Measurements from ENCODE around the gene RNF151.

RNF151 gene

DNA sequence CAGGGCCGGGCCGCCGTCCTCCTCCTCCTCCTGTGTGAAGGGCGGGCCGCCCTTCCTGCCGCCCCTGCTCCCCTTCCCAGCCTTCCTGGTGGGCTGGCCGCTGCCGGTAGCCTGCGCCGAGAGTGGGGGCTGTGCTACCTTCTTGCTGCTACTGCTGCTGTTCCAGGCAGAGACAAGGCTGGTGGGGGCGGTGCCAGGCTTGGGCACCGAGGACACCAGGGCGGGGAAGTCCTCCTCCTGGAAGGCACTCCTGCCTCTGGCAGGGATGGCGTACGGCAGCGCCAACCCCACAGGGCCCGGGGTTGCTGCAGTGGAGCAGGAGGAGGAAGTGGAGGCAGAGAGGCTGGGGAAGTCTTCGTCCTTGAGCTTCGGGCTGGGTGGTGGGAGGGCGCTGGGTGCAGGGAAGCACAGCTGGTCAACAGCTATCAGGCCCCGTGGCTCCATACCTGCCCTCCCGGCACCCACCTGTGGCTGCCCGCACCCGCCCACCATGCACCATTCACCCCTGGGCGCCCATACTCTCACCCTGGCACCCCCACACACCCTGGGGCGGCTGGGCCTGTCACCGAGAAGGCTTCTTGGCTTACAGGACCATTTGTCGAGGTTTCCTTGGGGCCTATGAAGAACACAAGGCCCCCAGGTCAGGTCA lies 33.3 kb downstream of the RNF151 start:
- no peaks in the 10 kb centered on the region for H3K27me3 Mint-ChIP-seq
- H3K4me1 Mint-ChIP-seq (ENCODE audit: low read depth), result peaks cover 7% of the 10 kb centered on the region
- H3K9me3 Mint-ChIP-seq (ENCODE audit: low read depth), result no peaks in the 10 kb centered on the region
- peaks cover 4% of the 10 kb centered on the region for H3K36me3 Mint-ChIP-seq
- H3K27ac Mint-ChIP-seq, result no peak overlapping the region
- H3K4me3 Mint-ChIP-seq, result no peak overlapping the region

DNA sequence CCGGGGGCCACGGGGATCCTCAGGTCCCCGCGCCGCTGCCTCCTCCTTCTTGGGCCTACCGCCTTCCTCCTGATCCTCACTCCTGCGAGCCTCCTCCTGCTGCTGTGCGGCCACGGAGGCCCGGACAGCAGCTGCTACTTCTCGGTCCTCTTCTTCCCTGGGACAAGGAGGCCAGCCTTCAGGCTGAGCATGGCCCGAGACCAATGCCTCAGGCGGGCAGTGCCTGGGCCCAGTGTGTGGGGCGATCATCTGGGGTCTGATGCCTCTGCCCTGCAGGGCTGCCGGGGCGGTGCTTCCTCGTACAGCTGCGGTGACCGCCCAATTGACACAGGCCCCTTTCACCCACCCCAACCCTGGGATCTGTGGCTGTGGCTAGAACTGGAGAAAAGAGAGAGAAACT lies 34.4 kb downstream of the RNF151 start:
- no peaks in the 10 kb centered on the region for H3K27me3 Mint-ChIP-seq

DNA sequence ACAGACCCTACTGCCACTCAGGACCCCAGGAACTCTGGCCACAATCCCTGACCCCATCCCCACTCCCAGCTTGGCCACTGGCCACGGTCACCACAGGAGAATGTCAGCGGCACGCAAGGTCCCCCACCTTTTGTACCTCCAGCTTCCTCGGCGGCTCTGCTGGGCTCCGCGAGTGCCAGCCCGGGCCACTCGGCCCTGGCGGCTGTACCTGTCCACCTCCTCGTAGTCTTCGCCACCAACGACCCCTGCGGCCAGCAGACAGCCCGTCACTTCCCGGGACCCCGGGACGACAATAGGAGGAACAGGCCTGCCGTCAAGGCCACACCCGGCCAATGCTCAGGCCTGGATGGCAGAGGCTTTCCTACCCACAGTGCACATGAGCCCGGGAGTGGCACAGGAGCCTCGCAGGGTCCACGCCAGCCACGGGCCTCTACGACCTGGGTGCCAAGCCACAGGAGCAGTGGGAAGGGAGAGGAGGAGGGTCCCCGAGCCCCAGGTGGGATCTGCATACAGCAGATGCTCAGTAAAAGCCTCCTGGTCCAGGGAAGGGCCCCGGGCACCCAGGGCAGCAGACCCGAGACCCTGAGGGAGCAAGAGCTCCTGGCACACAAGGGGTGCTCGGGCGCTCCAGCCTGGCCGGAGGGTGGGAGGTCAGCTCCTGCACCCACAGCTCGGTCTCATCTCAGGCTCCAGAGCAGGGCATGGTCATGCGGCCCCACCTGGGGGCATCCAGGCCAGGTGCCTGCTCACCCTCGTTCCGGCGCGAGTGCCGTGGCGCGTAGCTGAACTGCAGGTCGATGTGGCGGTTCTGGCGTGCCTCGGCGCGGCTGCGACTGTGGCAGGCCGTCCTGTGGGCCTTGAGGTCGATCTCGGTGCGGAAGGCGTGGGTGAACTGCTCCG lies 35.0 kb downstream of the RNF151 start:
- Mint-ChIP-seq H3K9me3 (ENCODE audit: low read depth) (no peaks in the 10 kb centered on the region), H3K27me3 (no peaks in the 10 kb centered on the region), H3K36me3 (peaks cover 4% of the 10 kb centered on the region), H3K27ac (no peak overlapping the region), H3K4me1 (ENCODE audit: low read depth) (peaks cover 16% of the 10 kb centered on the region), H3K4me3 (no peak overlapping the region)

More for the DNA sequence above, 34.4 kb downstream of the RNF151 start:
- Mint-ChIP-seq H3K4me3 (no peak overlapping the region), H3K9me3 (ENCODE audit: low read depth) (no peaks in the 10 kb centered on the region), H3K4me1 (ENCODE audit: low read depth) (peaks cover 13% of the 10 kb centered on the region), H3K27ac (no peak overlapping the region), H3K36me3 (peaks cover 4% of the 10 kb centered on the region)

DNA sequence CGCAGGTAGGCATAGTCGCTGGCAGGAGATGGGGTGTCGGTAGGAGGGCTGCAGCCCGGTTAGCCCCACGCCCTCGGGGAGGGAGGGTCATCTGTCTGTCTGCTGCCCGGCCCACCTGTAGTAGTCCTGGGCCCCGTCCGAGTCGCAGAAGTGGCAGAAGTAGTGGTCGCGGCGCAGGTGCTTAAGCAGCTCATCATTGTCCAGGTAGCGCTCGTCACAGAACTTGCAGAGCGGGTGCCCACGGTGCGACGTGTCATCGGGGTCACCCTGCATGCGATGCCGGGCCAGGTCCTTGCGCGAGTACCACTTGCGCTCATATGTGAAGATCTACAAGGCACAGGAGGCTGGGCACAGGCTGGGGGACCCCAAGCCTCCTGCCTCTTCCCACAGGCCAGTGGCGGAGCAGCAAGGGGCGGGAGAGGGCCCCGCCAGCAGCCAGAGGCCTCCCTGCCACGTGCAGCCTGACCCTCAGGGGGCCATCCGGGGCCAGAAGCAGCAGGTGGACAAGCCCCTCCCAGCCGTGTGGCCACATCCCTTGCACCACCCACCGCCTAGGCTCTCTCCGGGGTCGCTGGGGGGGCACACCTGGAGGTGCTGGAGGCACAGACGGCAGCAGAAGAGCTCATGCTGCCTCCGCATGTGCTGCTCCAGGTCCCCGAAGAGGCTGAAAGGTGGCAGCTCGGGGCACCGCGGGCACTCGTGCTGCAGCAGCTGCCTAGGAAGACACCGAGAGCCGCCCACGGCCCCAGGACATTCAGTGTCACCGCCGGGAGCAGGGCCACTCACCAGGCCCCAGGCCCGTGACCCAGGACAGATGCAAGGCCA lies 36.0 kb downstream of the RNF151 start:
- Mint-ChIP-seq H3K9me3 (ENCODE audit: low read depth) (no peaks in the 10 kb centered on the region), H3K27ac (no peak overlapping the region), H3K27me3 (no peaks in the 10 kb centered on the region), H3K4me3 (no peak overlapping the region), H3K4me1 (ENCODE audit: low read depth) (peaks cover 22% of the 10 kb centered on the region), H3K36me3 (peaks cover 2% of the 10 kb centered on the region)

DNA sequence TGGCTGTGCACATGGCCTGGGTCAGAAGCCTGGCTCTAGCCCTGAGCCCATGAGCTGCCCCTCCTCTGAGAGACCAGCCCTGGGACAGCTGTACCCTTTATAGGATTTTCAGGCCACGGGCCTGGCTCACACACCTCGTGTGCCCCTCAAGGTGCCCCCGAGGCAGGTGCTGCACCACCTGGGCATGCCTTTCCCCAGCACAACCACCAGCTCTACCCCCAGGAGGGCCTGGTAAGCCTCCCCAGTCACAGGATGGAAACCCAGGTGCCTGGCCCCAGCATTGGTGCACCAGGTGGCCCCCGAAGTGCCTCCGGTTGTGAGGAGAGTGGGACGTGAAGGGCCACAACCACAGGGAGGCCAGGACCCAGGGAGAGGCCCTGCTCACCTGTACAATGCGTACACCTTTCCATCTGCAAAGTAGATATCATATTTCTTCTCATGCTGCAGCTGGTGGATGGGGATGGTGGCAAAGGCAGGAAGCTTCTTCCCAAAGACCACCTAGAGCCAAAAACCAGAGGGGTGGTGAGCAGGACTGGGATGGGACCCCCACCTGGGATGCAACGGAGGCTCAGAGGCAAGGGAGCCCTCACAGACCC lies 36.7 kb downstream of the RNF151 start:
- Mint-ChIP-seq H3K4me3 (no peak overlapping the region), H3K27ac (no peak overlapping the region), H3K4me1 (ENCODE audit: low read depth) (peaks cover 28% of the 10 kb centered on the region), H3K36me3 (peaks cover 3% of the 10 kb centered on the region), H3K27me3 (no peaks in the 10 kb centered on the region), H3K9me3 (ENCODE audit: low read depth) (no peaks in the 10 kb centered on the region)

DNA sequence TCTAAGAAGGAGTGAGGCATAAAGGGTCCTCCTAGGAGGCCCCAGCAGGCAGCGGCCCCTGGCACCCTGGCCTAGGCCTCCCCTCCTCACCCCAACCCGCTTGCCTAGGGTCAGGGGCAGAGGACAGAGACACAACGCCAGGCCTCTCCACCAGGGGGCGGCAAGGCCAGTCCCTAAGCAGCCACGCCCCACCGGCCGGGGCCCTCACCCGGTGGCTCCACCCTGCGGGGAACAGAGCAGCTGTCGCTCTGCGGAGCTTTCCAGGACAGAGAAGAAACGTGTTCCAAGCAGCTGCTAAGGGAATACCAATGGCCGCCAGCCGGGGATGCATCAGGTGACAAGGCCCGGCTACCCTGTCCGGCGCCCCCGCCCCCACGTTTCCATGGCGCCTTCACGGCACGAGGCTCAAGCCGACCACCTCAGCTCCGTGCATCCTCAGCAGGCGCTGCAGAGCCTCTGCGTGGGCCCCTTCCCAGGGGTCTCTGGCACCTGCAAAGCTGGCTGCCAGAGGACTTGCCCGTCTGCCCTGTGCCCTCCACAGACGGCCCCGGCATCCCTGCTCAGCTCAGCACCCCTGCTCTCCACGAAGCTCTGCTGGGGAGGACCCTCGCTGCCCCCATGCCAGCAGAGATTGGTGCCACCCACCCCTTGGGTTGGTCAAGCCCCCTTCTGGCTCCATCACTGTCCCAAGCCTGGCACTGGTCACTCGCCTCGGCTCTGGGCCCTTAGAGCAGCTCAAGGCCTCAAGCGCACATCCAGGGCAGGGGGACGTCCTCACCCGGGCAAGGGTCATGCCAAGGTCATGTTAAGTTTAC lies 37.4 kb downstream of the RNF151 start:
- Mint-ChIP-seq H3K27ac (no peak overlapping the region), H3K36me3 (peaks cover 5% of the 10 kb centered on the region), H3K9me3 (ENCODE audit: low read depth) (no peaks in the 10 kb centered on the region), H3K4me1 (ENCODE audit: low read depth) (peaks cover 35% of the 10 kb centered on the region), H3K4me3 (no peak overlapping the region), H3K27me3 (no peaks in the 10 kb centered on the region)

DNA sequence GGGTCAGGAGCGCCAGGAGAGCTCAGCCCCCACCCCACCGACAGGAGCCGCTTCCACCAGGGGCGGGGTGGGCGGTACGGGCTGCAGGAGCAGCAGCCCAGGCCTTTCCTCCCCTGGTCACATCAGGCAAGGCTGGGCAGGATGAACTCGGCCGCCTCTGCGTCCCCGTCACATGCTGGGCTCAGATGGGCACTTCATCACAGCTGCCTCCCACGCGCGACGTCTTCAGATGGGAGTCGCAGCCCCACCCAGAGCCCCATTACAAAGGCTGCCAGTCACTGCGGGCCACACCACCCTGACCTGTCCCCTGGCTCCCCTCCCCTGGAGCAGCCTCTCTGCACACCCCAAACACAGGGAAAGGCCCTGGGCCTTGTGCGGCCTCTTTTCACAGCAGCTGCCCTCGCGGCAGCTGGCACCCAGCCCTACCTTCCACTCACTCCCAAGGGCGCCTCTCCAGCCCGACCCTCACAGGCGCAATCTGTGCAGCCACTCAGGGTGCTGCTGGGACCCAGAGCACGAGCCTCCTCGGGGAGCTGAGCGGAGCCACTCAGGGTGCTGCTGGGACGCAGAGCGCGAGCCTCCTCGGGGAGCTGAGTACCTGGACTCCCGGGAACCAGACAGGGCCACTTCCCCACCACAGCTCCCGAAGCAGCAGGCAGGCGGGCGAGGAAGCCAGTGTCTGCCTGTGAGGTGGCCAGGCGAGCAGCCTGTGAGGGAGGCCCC lies 38.3 kb downstream of the RNF151 start:
- H3K4me1 Mint-ChIP-seq (ENCODE audit: low read depth), result peaks cover 35% of the 10 kb centered on the region
- H3K9me3 Mint-ChIP-seq (ENCODE audit: low read depth), result no peaks in the 10 kb centered on the region
- no peaks in the 10 kb centered on the region for H3K27me3 Mint-ChIP-seq
- no peak overlapping the region for H3K27ac Mint-ChIP-seq
- H3K36me3 Mint-ChIP-seq, result peaks cover 5% of the 10 kb centered on the region
- no peak overlapping the region for H3K4me3 Mint-ChIP-seq

DNA sequence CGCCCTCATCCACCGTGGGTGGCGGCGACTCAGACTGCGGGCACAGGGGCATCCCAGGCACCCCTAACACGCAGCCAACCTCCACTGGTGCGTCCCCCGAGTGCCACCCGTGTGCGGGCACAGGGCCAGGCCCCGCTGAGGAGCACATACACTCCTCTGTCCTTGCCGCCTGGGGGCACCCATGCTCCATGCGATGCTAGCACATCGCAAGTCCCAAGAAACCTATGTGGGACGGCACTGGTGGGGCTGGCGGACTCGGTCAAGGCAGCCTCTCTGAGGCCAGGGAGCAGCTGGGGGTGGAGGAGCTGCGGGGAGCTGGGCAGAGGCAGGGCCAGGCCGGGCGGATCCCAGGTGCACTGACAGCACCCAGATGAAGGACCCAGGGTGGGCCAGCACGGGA lies 39.0 kb downstream of the RNF151 start:
- H3K4me1 Mint-ChIP-seq (ENCODE audit: low read depth), result peaks cover 40% of the 10 kb centered on the region
- no peak overlapping the region for H3K27ac Mint-ChIP-seq
- no peaks in the 10 kb centered on the region for H3K27me3 Mint-ChIP-seq
- no peaks in the 10 kb centered on the region for H3K9me3 Mint-ChIP-seq (ENCODE audit: low read depth)
- peak overlapping the region; percentile 63 for H3K4me3 Mint-ChIP-seq
- peaks cover 5% of the 10 kb centered on the region for H3K36me3 Mint-ChIP-seq

DNA sequence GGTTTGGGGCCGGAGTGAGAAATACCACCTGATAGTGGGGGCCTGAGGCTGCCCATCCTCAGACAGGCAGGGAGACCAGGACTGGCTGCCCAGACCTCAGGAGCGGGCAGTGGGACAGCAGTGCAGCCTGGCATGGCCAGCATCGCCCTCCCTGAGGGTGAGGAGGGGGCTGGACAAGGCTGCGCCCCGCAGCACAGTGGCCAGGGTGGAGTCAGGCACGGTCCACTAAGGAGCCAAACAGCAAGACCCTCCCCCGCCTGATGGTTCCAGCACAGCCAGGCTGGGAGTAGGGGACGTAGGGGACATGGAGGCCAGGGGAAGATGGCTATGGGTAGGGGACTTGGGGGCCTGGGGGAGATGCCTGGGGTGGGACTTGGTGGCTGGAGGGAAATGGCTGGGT lies 39.7 kb downstream of the RNF151 start:
- Mint-ChIP-seq H3K4me1 (ENCODE audit: low read depth) (peaks cover 40% of the 10 kb centered on the region), H3K36me3 (peaks cover 5% of the 10 kb centered on the region), H3K27ac (no peak overlapping the region), H3K9me3 (ENCODE audit: low read depth) (no peaks in the 10 kb centered on the region), H3K4me3 (peak overlapping the region; percentile 67), H3K27me3 (no peaks in the 10 kb centered on the region)

DNA sequence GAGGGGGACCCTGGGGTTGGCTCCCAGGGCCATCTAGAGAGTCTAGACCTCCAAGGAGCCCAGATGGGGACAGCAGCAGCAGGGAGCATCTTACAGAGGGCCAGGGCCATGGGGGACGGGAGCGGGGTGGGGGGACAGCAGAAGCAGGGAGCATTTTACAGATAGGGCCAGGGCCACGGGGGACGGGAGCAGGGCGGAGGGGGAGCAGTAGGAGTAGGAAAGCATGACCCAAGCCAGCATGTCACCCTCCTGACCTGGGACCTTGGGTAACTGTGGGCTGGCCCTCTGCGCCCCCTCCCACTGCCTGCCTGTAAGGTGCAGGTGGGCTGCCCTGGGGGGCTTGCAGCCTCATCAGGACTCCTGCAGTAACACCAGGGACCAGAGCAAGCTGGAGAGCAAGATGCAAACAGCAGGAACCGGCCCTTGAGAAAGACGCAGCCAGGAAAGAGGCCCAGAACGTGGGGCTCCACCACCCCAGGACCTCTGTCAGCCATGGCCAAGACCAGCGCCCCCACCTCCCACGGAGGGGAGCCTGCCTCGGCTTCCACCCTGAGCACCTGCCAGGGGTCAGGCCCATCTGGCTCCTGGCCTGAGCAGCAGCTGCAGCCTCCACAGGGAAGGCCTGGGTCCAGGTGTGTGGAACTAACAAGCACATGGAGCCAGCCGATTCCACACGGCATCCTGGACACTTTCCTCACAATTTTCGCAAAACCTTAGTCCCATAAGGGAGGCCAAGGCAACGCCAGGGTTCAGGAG lies 40.6 kb downstream of the RNF151 start:
- Mint-ChIP-seq H3K4me3 (peak overlapping the region; percentile 93), H3K27ac (peak overlapping the region; percentile 90), H3K27me3 (no peaks in the 10 kb centered on the region), H3K36me3 (peaks cover 5% of the 10 kb centered on the region), H3K4me1 (ENCODE audit: low read depth) (peaks cover 40% of the 10 kb centered on the region), H3K9me3 (ENCODE audit: low read depth) (no peaks in the 10 kb centered on the region)

DNA sequence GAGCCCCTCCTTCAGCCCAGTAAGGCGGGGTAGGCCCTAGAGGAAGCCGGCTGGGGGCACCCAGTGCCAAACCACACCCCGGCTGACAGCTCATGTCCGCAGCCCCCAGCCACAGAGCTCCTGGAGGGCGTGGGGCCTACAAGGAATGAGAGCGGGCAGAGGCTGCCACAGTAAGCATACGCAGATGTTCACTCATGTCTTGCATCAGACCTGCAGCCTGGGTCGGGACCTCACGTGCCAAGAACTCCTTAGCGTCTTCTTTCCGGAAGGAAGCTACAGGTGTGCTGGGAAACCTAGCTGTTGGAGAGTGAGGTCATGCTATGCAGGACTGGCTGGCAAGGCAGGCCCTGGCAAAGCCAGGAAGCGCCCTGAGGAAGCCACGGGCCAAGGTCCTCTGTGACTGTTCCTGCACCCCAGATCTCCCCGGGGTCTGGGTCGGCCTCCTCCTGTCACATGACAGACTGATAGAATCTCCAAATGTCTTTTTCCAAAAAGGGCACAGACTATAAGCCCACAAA lies 41.4 kb downstream of the RNF151 start:
- Mint-ChIP-seq H3K4me1 (ENCODE audit: low read depth) (peaks cover 39% of the 10 kb centered on the region), H3K27ac (peak overlapping the region; percentile 90)

DNA sequence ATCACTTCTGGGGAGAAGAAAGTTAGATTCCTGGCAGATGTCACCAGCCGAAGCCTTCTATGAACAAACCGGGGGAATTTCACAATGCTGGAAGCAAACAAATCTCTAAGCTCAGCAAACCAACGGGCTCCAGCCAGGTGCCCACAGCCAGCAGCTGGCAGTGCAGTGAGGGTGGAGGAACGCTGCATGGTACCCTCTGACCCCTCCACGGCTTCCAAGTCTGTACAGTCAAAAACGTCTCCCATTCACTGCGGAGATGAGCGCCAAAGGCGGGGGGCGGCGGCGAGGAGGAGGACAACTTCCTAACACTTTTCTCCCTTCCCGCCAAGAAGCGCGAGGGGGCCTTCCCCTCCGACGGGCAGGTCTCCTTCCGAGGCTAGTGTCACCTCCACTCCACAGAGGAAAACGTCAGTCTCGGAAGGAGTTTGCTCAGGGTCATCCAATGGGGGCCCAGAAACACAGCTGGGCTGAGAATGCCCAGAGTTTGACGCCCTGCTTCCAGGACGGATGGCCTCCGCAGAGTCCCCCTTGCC lies 42.0 kb downstream of the RNF151 start:
- peaks cover 39% of the 10 kb centered on the region for H3K4me1 Mint-ChIP-seq (ENCODE audit: low read depth)
- peaks cover 3% of the 10 kb centered on the region for H3K36me3 Mint-ChIP-seq
- no peaks in the 10 kb centered on the region for H3K9me3 Mint-ChIP-seq (ENCODE audit: low read depth)
- no peaks in the 10 kb centered on the region for H3K27me3 Mint-ChIP-seq
- peak overlapping the region; percentile 90 for H3K27ac Mint-ChIP-seq
- H3K4me3 Mint-ChIP-seq, result peak overlapping the region; percentile 93

More for the DNA sequence above, 41.4 kb downstream of the RNF151 start:
- Mint-ChIP-seq H3K9me3 (ENCODE audit: low read depth) (no peaks in the 10 kb centered on the region), H3K27me3 (no peaks in the 10 kb centered on the region), H3K36me3 (peaks cover 3% of the 10 kb centered on the region), H3K4me3 (peak overlapping the region; percentile 93)
